ENCODE results near the gene TMEM220.

- TF ChIP-seq, protein P1, sequence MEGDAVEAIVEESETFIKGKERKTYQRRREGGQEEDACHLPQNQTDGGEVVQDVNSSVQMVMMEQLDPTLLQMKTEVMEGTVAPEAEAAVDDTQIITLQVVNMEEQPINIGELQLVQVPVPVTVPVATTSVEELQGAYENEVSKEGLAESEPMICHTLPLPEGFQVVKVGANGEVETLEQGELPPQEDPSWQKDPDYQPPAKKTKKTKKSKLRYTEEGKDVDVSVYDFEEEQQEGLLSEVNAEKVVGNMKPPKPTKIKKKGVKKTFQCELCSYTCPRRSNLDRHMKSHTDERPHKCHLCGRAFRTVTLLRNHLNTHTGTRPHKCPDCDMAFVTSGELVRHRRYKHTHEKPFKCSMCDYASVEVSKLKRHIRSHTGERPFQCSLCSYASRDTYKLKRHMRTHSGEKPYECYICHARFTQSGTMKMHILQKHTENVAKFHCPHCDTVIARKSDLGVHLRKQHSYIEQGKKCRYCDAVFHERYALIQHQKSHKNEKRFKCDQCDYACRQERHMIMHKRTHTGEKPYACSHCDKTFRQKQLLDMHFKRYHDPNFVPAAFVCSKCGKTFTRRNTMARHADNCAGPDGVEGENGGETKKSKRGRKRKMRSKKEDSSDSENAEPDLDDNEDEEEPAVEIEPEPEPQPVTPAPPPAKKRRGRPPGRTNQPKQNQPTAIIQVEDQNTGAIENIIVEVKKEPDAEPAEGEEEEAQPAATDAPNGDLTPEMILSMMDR (IDR thresholded peaks at IDR 0.05), result no peak
- TF ChIP-seq POLR2AphosphoS5 (IDR thresholded peaks at IDR 0.05) (no peak), EP300 (IDR thresholded peaks at IDR 0.05) (no peak)
Observed at GRCh38 chr17:10752696-10753095, 22.9 kb upstream of the TMEM220 start.
